Measurements from ENCODE around the gene CCDC57.

Gene CCDC57

GRCh38 chr17:82246365-82247181 lies 33.9 kb upstream of the CCDC57 start:
- no peak for DNase-seq

- DNase-seq = no peak
These were observed 33.4 kb upstream of the CCDC57 start for GRCh38 chr17:82246040-82246364.

DNA sequence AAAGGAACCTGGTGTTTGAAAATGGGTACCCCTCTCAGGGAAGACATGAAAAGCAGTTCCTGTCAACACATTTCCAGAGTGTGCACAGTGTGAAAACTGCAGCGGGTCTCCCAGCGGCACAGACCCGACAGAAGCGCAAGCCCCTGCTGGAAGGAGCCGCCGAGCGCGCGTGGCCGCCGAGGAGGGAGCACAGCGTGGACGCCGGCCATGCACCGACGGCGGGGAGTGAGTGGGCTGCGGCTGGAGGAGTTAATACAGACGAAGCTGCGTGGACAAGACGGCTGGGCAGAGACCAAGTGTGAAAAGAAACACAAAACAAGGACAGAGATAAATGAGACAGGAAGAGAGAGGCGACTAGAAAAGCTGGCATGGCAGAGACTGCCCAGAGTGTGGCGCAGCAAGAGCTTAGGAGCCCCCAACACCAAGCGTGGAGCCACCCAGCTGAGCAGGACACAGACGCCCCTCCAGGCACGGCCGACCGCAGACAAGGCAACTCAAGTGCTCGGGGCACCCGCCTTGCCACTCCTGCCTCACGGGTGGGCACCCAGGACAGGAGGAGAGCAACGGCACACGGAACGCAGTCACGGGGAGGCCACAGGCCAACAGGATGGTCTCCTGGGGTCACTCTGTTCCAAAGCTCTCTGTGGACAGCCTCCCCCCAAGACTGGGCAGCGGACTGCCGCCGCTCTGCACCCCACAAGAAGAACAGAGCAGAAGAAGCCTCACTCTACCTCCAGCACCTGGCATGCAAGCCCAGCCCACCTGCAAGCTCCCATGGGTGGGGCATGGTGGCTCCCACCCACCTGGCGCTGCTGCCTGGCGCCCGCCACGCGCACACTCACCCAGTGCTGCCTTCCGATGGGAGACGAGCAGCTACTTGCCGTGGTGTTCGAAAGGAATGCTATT lies 32.7 kb upstream of the CCDC57 start:
- DNase-seq = no peak

DNA sequence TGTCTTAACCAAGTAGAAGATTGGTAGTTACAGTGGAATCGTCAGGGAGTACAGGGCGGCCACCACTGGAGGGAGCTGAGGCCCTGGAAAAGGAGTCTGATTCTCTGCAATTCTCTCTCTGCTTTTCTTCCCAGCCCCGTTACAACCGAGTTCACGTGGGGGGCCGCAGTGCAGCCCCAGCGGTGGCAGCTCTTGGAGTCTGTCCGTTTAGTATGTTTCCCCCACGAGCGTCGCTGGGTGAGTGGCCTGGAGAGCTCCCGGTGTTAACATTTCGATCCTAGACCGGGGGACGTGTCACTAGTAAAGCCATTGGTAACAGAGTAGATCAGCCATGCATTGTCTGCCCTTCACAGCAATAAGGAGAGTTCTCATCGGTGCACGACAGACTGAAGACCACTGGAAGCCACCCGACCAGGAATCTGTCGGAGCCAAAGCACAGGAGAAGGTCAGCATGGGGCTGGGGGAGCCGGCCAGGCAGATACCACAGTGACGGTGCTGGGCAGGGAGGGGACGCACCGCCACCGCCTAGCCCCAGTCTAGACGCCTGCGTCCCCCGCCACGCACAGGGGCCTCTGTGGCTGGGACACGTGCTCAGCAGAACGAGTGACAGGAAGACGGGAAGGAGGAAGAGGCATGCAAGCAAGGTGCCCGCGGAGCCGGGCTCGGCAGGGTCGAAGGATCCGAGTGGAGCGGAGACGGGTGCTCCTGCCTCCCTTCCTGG lies 31.9 kb upstream of the CCDC57 start:
- no peak for DNase-seq

- no peak for DNase-seq
These were observed 31.2 kb upstream of the CCDC57 start for GRCh38 chr17:82243648-82244412.

- DNase-seq = no peak
These were observed 30.5 kb upstream of the CCDC57 start for GRCh38 chr17:82242977-82243647.

GRCh38 chr17:82242698-82242976 lies 30.0 kb upstream of the CCDC57 start:
- no peak for DNase-seq

GRCh38 chr17:82241926-82242697 lies 29.5 kb upstream of the CCDC57 start:
- DNase-seq = no peak

DNA sequence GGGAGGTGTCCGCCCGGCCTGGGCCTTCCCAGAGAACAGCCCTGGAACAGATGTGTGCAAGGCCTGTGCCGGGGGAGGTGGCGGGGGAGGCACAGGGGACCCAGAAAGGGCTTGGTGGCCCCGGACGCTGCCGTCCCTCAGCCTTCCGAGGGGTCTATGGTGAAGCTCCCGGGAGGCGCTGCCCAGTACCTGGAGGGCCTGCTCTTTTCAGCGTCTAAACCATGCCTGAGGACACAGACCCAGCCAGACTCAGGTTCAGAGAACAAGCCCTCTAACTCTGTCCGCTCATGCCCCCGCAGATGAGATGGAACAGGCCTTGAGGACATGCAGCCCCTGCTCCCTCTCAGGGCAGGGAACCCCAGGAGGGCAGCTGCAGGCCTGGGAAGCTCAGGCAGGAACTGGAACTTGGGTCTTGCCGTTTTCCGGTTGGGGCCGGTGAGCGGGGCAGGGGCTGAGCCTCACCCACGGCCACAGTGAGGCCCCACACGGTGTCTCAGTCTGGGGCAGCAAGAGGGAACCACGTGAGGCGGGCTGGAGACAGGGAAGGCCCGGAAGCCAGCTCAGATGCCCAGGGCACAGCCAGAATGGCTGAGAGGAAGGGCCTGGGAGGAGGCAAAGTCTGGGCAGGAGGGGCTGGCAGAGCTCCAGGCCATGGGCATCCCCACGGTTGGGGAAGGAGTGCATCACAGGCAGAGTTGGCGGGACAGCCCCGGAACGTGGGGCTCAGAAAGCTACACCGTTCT lies 28.7 kb upstream of the CCDC57 start:
- DNase-seq = peak; percentile 48

- no peak for DNase-seq
These were observed 28.0 kb upstream of the CCDC57 start for GRCh38 chr17:82240506-82241182.

- DNase-seq = no peak
These were observed 27.4 kb upstream of the CCDC57 start for GRCh38 chr17:82239926-82240505.

GRCh38 chr17:82239401-82239925 lies 26.8 kb upstream of the CCDC57 start:
- DNase-seq = no peak

DNA sequence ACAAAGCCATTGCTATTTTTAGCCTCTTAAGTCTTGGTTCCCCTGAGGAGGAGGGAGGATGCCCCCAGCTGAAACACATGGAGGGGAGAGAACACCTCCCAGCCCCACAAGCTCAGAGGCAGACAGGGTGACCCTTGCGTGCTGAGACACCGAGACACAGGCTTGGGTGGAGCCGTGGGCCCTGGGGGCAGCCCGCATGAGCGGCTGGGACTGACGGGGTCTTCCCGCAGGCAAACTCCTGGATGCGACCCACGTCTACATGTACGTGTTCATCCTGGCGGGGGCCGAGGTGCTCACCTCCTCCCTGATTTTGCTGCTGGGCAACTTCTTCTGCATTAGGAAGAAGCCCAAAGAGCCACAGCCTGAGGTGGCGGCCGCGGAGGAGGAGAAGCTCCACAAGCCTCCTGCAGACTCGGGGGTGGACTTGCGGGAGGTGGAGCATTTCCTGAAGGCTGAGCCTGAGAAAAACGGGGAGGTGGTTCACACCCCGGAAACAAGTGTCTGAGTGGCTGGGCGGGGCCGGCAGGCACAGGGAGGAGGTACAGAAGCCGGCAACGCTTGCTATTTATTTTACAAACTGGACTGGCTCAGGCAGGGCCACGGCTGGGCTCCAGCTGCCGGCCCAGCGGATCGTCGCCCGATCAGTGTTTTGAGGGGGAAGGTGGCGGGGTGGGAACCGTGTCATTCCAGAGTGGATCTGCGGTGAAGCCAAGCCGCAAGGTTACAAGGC lies 26.0 kb upstream of the CCDC57 start:
- peak; percentile 82 for DNase-seq

GRCh38 chr17:82237746-82238471 lies 25.3 kb upstream of the CCDC57 start:
- no peak for DNase-seq

DNA sequence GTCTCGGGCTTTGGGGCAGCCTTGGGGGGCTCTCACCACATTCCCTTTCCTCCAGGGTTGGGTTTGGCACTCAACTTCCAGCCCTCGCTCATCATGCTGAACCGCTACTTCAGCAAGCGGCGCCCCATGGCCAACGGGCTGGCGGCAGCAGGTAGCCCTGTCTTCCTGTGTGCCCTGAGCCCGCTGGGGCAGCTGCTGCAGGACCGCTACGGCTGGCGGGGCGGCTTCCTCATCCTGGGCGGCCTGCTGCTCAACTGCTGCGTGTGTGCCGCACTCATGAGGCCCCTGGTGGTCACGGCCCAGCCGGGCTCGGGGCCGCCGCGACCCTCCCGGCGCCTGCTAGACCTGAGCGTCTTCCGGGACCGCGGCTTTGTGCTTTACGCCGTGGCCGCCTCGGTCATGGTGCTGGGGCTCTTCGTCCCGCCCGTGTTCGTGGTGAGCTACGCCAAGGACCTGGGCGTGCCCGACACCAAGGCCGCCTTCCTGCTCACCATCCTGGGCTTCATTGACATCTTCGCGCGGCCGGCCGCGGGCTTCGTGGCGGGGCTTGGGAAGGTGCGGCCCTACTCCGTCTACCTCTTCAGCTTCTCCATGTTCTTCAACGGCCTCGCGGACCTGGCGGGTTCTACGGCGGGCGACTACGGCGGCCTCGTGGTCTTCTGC lies 24.6 kb upstream of the CCDC57 start:
- no peak for DNase-seq

- DNase-seq = peak; percentile 76
These were observed 23.7 kb upstream of the CCDC57 start for GRCh38 chr17:82236142-82236971.

DNA sequence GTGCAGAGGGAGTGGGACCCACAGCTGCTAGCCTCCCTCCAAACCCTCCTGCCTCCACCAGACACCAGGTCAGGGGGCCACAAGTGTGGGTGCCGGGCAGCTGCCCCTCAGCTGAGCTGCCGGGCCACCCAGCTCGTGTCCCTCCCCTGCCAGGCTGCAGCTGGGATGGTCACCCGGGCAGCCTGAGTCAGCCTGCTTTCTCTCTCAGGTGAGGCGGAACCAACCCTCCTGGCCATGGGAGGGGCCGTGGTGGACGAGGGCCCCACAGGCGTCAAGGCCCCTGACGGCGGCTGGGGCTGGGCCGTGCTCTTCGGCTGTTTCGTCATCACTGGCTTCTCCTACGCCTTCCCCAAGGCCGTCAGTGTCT lies 23.1 kb upstream of the CCDC57 start:
- DNase-seq = no peak

Measured in CD4-positive, alpha-beta T cell treated with Interleukin-17A for 1 hour (primary cell).